Upper lobe of left lung (tissue), 4 donors: ENCODE measurements around the gene KIF3B.

Experiments used
- CTCF ChIP-seq, 6 experiments: fragments of 450-650 bp in 4 of 6; fragments of 200-600 bp in 2 of 6; sonication (generic) in 2 of 6; IDR thresholded peaks; one replicate each; pipeline ENCODE4 v1.5.1; 2016 to 2019; ENCODE audit warnings: antibody characterized with exemption in 6 of 6
- EP300 ChIP-seq, 4 donors: sonication (generic); formaldehyde crosslinking; IDR thresholded peaks; one replicate each; pipeline ENCODE4 v1.5.1; 2017; ENCODE audit warnings: antibody characterized with exemption in 4 of 4, control low read depth in 2 of 4
- POLR2AphosphoS5 ChIP-seq, 2 donors: sonication (generic); formaldehyde crosslinking; IDR thresholded peaks; one replicate each; pipeline ENCODE4 v1.5.1; 2017; ENCODE audit warnings: antibody characterized with exemption in 2 of 2

- peak in 1 of 6 experiments; percentile 35 for TF ChIP-seq CTCF (IDR thresholded peaks at IDR 0.05)
- peak; percentile 81 to 89 for TF ChIP-seq POLR2AphosphoS5 (IDR thresholded peaks at IDR 0.05)
- TF ChIP-seq EP300 (IDR thresholded peaks at IDR 0.05), result peak in 1 of 4 donors; percentile 67
Measured at GRCh38 chr20:32357869-32358631, 80.6 kb downstream of the KIF3B start, which contains the start of gene ASXL1.
